Measurements from ENCODE around the gene LYRM1. TPM values are rescaled to one million over a fixed set of nuclear protein-coding genes. Genes with fewer than 3 reads are reported as not detected.
"Not testable (repeated sequence)": the region's sequence is repeated elsewhere in the genome, so short reads cannot be mapped to it uniquely, and the experiment has no call there.

The LYRM1 gene
- total RNA-seq, 1 donor from 2014 or later = 49.8 TPM

DNA sequence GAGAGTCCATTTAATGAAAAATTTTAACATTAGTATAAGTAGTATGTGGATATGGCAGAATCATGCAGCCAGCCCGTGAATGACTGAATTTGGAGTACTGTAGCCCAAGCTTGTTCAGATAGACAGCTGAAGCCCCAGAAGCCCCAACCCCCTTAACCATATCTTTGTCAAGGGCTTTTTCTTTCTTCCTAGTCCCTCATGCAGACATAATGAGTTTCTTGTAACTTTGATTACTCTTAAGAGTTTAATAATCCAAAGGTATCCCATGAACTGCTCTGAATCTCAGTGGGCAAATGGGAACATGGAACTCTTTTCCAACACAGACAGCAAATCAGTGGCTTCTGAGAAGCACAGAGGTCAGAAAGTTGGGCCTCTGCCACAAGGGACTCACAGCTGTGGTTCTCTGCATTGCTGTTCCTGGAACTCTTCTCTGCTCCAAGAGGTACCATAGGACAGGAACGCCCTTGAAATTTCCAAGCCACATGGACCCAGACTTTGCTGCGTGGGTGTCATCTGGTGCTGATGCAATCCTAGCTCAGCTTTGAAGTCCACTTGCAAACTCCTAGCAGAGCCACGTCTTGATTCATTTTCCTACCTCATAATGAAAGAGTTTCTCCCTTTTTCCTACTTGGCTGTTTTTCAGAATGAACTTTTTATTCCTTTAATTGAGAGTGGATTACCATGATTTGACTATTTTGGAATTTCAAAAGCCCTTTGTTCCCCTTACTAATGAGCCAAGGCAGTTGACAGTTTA is 18.1 kb downstream of the LYRM1 start:
- peak; percentile 81 for DNase-seq
- intact Hi-C loops (cut with DNase I) = loop anchor here (5.0 kb wide), 1 partner anchor 66 kb away; no protein-coding TSS in a partner anchor
- peak; percentile 87 for ATAC-seq (ENCODE audit: poor library complexity)

GRCh38 chr16:20920091-20920490 is 19.5 kb downstream of the LYRM1 start:
- no peak for DNase-seq
- ATAC-seq (ENCODE audit: poor library complexity) = no peak
- intact Hi-C loops (cut with DNase I) = no loop called here

- ATAC-seq (ENCODE audit: poor library complexity) = no peak
- intact Hi-C loops (cut with DNase I) = no loop called here
Observed at GRCh38 chr16:20920799-20921198, 20.2 kb downstream of the LYRM1 start.

GRCh38 chr16:20923876-20924275 is 23.3 kb downstream of the LYRM1 start:
- DNase-seq (no peak), ATAC-seq (ENCODE audit: poor library complexity) (no peak)
- intact Hi-C loops (cut with DNase I) = no loop called here

More at GRCh38 chr16:20920799-20921198, 20.2 kb downstream of the LYRM1 start:
- DNase-seq = no peak

GRCh38 chr16:20925751-20926150 is 25.2 kb downstream of the LYRM1 start:
- DNase-seq = no peak
- intact Hi-C loops (cut with DNase I) = no loop called here
- ATAC-seq (ENCODE audit: poor library complexity) = no peak

DNA sequence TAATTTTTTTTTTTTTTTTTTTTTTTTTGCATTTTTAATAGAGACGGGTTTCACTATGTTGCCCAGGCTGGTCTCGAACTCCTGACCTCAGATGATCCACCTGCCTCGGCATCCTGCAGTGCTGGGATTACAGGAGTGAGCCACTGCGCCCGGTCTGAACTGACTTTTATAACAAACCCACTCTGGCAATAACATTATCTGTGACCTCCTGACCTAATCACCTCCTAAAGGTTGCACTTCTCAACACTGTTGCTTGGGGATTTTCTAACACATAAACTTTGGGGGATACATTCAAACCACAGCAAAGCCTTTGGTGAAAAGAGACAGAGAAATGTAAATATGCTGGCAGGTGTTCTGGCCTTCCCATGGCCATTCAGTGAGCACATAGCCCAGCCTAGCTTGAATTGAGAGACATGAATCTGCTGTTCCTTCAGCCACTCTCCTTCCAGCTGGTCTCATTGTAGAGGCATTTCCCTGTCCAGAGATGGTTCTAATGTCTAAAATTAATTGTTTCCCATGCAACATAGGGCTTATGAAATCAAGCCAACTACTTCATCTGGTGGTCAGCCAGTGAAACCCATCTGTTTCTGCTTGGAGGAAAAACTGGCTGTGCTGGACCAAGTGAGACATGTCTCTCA is 28.3 kb downstream of the LYRM1 start:
- intact Hi-C loops (cut with DNase I) = no loop called here
- ATAC-seq (ENCODE audit: poor library complexity) = peak; percentile 42

DNA sequence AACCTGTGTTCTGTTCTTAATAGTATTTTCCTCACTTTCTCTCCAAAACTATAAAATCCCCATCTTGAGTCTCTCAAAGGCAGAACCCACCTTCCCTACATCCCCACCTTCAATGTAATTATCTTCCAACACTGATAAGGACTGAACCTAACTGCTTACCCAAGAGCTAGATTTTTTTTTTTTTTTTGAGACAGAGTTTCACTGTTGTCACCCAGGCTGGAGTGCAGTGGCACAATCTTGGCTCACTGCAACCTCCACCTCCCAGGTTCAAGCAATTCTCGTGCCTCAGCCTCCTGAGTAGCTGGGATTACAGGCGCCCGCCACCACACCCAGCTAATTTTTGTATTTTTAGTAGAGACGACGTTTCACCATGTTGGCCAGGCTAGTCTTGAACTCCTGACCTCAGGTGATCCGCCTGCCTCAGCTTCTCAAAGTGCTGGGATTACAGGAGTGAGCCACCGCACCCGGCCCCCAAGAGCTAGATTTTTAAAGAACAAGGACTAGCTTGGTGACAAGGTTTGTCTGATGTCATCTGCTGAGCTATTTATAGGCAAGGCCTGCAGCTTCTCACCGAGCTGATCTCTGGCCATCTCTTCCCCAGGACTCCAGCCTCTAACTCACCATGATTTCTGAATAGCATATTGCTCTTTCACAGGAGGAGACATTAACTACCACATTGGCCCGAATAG is 29.2 kb downstream of the LYRM1 start:
- intact Hi-C loops (cut with DNase I); DNase-seq: not testable (repeated sequence)
- ATAC-seq (ENCODE audit: poor library complexity) = peak; percentile 92

More for the DNA sequence above, 28.3 kb downstream of the LYRM1 start:
- DNase-seq = no peak

DNA sequence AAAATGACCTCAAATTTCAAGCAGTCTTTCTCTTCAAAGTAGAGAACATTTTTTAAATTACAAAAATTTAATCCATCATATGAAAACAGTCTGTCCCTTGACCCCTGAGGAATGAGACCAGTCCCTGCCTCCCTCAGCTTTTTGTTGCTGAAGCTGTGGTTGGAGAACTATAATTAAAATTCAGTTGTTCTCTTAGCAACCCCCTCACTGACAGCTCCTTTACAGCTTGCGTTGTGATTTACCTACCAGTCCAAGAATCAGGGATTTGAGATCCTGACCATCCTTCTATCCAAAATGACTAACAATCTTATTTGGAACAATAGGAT is 29.8 kb downstream of the LYRM1 start:
- intact Hi-C loops (cut with DNase I) = no loop called here
- DNase-seq (no peak), ATAC-seq (ENCODE audit: poor library complexity) (peak; percentile 21)

DNA sequence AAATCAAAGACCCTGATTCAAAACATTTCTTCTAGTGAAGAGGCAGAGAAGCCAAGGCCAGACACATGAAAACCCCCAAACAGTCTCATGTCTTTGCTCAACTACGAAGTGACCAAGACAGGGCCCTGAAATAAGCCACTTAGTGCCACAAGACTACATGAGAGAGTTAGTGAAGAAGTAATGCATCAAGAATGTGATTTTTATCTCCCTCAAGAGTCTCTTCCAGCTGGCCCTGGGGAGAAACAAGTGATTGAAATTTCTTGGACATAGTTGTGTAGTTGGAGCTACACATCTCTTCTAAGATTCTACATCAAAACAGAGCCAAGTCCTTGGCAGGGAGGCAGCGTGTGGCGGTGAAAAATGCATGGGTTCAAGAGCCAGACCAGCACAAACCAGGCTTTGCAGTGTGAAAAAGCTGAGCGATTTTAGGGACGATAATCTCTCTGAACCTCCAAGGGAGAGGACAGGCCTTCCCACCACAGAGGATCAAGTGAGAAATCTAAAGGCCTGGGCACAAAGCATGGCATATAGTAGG is 30.6 kb downstream of the LYRM1 start:
- DNase-seq = no peak
- ATAC-seq (ENCODE audit: poor library complexity) = no peak
- intact Hi-C loops (cut with DNase I) = no loop called here

DNA sequence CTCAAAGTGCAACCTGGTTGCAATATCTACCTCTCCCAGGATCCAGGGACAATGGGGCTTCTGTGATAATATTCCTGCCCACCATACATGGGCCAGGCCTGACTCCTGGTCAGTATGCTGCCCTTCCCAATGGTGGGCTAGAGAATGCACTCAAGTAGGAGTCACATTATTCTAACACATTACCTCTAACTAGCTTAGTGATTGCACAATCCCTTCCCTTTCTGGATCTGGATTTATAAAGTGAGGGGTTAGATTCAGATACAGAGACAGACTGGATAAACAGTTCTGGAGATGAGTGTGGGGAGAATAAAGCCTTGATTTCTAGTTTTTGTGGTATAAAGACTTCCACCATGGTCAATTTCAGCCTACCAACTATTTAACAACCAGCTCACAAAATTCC is 33.0 kb downstream of the LYRM1 start:
- intact Hi-C loops (cut with DNase I) = no loop called here
- DNase-seq (no peak), ATAC-seq (ENCODE audit: poor library complexity) (no peak)

DNA sequence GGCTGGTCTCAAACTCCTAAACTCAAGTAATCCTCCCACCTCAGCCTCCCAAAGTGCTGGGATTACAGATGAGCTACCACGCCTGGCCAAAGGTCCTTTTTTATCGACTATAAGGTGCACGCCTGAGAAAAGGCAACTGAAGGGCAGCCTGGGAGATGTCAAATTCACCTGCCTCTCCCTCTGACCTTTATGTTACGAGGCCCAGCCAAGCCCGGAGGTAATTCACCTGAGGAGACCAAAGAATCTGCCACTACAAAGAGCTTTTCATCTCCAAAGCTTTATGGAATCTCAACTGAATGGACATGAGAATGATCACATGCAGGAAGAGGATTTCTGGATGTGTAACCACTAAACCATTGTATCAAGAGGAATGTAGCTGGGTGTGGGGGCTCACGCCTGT is 37.2 kb downstream of the LYRM1 start:
- no peak for DNase-seq
- intact Hi-C loops (cut with DNase I) = no loop called here
- no peak for ATAC-seq (ENCODE audit: poor library complexity)

DNA sequence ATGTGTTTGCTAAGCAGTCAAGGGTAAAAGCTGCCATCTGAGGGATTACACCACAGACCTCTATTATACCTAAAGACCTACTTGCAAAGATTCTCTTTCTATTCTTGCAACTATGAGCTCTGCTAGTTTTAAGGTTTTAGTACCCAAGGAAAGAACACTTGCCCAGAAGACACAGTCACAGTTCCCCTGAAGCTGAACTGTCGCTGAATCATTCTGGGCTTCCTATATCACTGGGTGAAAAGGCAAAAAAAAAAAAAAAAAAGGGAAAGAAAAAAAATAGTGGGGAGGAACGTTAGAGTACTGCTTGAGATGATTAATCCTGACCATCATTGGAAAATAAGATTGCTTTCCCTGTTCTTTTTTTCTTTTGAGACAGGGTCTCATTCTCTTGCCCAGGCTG is 37.9 kb downstream of the LYRM1 start:
- DNase-seq = no peak
- ATAC-seq (ENCODE audit: poor library complexity) = no peak
- intact Hi-C loops (cut with DNase I) = no loop called here

- ATAC-seq (ENCODE audit: poor library complexity) = no peak
- no peak for DNase-seq
- intact Hi-C loops (cut with DNase I) = loop anchor here (10.0 kb wide), 1 partner anchor 145 kb away; no protein-coding TSS in a partner anchor
Observed at GRCh38 chr16:20939611-20940010, 39.0 kb downstream of the LYRM1 start.

DNA sequence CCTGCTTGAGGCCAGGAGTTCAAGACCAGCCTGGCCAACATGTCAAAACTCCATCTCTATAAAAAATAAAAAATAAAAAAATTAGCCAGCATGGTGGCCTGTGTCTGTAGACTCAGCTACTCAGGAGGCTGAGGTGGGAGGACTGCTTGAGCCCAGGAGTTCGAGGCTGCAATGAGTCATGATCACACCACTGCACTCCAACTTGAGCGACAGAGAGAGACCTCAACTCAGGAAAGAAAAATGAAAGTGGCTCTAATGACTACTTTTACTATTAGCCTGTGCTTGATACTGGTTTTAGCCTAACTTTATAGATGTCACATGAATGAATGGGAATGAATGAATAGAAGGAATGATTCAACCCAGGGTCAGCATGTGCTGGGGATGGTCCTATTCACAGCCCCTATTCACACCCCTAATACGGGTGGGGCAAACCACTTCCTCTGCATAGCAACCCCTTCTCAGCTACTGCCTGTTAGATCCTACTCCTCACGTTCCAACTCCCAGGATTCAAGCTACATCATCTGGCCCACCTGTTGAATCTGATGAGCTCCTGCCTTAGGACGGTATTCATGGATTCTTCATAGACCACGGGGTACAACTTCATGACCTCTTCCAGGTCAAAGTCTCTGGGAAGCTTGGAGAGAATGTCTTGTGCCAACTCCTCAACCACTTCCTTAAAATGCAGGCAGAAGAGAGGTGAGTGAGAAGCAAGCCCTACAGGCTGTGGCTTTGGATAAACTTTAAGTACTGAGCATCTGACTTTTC is 40.5 kb downstream of the LYRM1 start:
- DNase-seq (no peak), ATAC-seq (ENCODE audit: poor library complexity) (no peak)
- intact Hi-C loops (cut with DNase I) = loop anchor here (10.0 kb wide), 1 partner anchor 144 kb away; no protein-coding TSS in a partner anchor

GRCh38 chr16:20941636-20941926 is 41.0 kb downstream of the LYRM1 start:
- intact Hi-C loops (cut with DNase I) = loop anchor here (10.0 kb wide), 1 partner anchor 143 kb away; no protein-coding TSS in a partner anchor
- no peak for DNase-seq

GRCh38 chr16:20942256-20942655 is 41.7 kb downstream of the LYRM1 start:
- intact Hi-C loops (cut with DNase I) = loop anchor here (10.0 kb wide), 1 partner anchor 143 kb away; no protein-coding TSS in a partner anchor
- DNase-seq (no peak), ATAC-seq (ENCODE audit: poor library complexity) (no peak)

More at GRCh38 chr16:20941636-20941926, 41.0 kb downstream of the LYRM1 start:
- ATAC-seq (ENCODE audit: poor library complexity) = no peak

GRCh38 chr16:20944861-20945574 is 44.4 kb downstream of the LYRM1 start:
- intact Hi-C loops (cut with DNase I) = loop anchor here (10.0 kb wide), 1 partner anchor 140 kb away; no protein-coding TSS in a partner anchor
- DNase-seq (no peak), ATAC-seq (ENCODE audit: poor library complexity) (peak; percentile 55)

DNA sequence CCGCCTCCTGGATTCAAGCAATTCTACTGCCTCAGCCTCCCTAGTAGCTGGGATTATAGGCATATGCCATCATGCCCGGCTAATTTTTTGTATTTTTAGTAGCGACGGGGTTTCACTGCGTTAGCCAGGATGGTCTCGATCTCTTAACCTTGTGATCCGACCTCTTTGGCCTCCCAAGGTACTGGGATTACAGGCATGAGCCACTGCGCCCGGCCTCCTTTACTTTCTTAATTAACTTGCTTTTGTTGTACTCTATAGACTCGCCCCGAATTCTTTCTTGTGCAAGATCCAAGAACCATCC is 45.0 kb downstream of the LYRM1 start:
- intact Hi-C loops (cut with DNase I) = loop anchor here (10.0 kb wide), 1 partner anchor 139 kb away; no protein-coding TSS in a partner anchor
- ATAC-seq (ENCODE audit: poor library complexity); DNase-seq: not testable (repeated sequence)

Measured in Right ventricle myocardium superior (tissue), 1 donor.